ENCODE data around the gene HIF1AN. TPM values are rescaled to one million over a fixed set of nuclear protein-coding genes. Genes with fewer than 3 reads are reported as not detected.

HIF1AN gene
- total RNA-seq, 1 experiment from 2014 or later: 83.1 TPM

DNA sequence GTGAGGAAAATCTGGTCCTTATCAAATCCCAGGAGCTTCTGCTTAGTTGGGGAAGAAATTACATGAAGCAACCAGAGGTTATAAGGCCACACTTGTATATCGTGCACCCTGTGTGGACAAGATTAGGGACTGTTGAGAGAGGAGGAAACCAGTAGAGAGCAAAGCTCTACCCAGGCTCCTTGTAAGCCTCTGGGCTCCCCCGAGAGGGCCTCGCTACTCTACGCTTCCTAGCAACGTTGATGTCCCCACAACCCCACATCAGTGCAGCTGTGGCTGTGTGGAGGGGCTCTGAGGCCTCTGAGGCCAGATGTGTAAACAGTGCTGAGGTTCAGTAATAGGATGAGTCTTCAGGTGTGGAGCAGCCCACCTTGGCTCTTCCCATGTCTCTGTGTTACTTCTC is 16.0 kb downstream of the HIF1AN start:
- CTCF ChIA-PET: no interaction called here
- Histone ChIP-seq H3K4me3 (ENCODE audit: low read depth in 2 of 2, low read length in 2 of 2) (no peak overlapping the region), H3K4me1 (ENCODE audit: control insufficient read depth, insufficient read depth, low read length) (no peaks in the 10 kb centered on the region), H3K27ac (ENCODE audit: low read length) (no peak overlapping the region), H3K36me3 (ENCODE audit: control insufficient read depth, insufficient read depth, low read length) (peaks cover 13% of the 10 kb centered on the region; the same call in 1 of the 2 replicates), H3K27me3 (ENCODE audit: control insufficient read depth, insufficient read depth, low read length) (no peaks in the 10 kb centered on the region), H3K9me3 (ENCODE audit: control insufficient read depth, insufficient read depth, low read depth, low read length) (no peaks in the 10 kb centered on the region)
- POLR2A ChIA-PET: no interaction called here
- TF ChIP-seq POLR2AphosphoS5 (IDR thresholded peaks at IDR 0.05; ENCODE audit: low read depth, low read length) (no peak), SIN3A (IDR thresholded peaks at IDR 0.05; ENCODE audit: borderline replicate concordance, insufficient read depth, low read depth, low read length) (no peak), TCF7L2 (IDR thresholded peaks at IDR 0.05; ENCODE audit: low read depth, low read length) (no peak)
- TF ChIP-seq, protein P1, sequence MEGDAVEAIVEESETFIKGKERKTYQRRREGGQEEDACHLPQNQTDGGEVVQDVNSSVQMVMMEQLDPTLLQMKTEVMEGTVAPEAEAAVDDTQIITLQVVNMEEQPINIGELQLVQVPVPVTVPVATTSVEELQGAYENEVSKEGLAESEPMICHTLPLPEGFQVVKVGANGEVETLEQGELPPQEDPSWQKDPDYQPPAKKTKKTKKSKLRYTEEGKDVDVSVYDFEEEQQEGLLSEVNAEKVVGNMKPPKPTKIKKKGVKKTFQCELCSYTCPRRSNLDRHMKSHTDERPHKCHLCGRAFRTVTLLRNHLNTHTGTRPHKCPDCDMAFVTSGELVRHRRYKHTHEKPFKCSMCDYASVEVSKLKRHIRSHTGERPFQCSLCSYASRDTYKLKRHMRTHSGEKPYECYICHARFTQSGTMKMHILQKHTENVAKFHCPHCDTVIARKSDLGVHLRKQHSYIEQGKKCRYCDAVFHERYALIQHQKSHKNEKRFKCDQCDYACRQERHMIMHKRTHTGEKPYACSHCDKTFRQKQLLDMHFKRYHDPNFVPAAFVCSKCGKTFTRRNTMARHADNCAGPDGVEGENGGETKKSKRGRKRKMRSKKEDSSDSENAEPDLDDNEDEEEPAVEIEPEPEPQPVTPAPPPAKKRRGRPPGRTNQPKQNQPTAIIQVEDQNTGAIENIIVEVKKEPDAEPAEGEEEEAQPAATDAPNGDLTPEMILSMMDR (IDR thresholded peaks at IDR 0.05): no peak
- TF ChIP-seq, protein P2, sequence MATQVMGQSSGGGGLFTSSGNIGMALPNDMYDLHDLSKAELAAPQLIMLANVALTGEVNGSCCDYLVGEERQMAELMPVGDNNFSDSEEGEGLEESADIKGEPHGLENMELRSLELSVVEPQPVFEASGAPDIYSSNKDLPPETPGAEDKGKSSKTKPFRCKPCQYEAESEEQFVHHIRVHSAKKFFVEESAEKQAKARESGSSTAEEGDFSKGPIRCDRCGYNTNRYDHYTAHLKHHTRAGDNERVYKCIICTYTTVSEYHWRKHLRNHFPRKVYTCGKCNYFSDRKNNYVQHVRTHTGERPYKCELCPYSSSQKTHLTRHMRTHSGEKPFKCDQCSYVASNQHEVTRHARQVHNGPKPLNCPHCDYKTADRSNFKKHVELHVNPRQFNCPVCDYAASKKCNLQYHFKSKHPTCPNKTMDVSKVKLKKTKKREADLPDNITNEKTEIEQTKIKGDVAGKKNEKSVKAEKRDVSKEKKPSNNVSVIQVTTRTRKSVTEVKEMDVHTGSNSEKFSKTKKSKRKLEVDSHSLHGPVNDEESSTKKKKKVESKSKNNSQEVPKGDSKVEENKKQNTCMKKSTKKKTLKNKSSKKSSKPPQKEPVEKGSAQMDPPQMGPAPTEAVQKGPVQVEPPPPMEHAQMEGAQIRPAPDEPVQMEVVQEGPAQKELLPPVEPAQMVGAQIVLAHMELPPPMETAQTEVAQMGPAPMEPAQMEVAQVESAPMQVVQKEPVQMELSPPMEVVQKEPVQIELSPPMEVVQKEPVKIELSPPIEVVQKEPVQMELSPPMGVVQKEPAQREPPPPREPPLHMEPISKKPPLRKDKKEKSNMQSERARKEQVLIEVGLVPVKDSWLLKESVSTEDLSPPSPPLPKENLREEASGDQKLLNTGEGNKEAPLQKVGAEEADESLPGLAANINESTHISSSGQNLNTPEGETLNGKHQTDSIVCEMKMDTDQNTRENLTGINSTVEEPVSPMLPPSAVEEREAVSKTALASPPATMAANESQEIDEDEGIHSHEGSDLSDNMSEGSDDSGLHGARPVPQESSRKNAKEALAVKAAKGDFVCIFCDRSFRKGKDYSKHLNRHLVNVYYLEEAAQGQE (IDR thresholded peaks at IDR 0.05; ENCODE audit: insufficient read depth in 1 of 2, low read depth in 2 of 2, low read length in 1 of 2): no peak
- intact Hi-C loops (cut with micrococcal nuclease; ENCODE audit: unreplicated experiment): no loop called here
- DNase-seq (ENCODE audit: low read depth, low spot score) (no peak), ATAC-seq (no peak)
- BruUV-seq (replicated peaks): no TSS peak
- in situ Hi-C loops (cut with HindIII; ENCODE audit: low pct_unique_long_range_greater_than_20kb, low sequenced_read_pairs): no loop called here

DNA sequence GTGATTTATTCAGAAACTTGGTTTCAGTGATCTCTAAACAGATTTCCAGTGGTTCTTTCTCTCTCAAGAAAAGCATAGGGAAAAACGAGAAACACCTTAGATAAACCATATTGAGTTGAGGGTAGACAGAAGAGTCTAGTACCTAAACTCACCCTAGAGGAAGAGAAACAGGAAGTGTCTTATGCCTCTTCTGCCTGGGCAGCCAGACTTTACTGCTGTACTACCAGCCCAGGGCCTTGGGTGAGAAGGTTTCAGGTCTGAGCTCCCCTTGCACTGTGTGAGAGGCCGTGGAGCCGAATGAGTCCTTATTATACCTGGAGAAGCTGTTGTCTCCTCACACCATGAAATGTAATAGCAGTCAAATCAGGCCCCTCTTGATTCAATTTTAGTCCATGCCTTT is 18.2 kb downstream of the HIF1AN start:
- H3K27ac ChIP-seq (ENCODE audit: low read length): no peak overlapping the region
- in situ Hi-C loops (cut with HindIII; ENCODE audit: low pct_unique_long_range_greater_than_20kb, low sequenced_read_pairs) (no loop called here), intact Hi-C loops (cut with micrococcal nuclease; ENCODE audit: unreplicated experiment) (no loop called here)
- BruUV-seq (replicated peaks): no TSS peak
- ATAC-seq (no peak), DNase-seq (ENCODE audit: low read depth, low spot score) (no peak)
- peaks cover 3% of the 10 kb centered on the region; the same call in 1 of the 2 replicates for H3K36me3 ChIP-seq (ENCODE audit: control insufficient read depth, insufficient read depth, low read length)
- H3K4me1 ChIP-seq (ENCODE audit: control insufficient read depth, insufficient read depth, low read length): no peaks in the 10 kb centered on the region
- H3K4me3 ChIP-seq (ENCODE audit: low read depth in 2 of 2, low read length in 2 of 2): no peak overlapping the region
- POLR2A ChIA-PET: interaction anchor here (0.7 to 1.0 kb wide), 2 partner anchors 18 to 27 kb away, joined by 3 to 7 read pairs; partner anchors contain the start of gene HIF1AN
- H3K27me3 ChIP-seq (ENCODE audit: control insufficient read depth, insufficient read depth, low read length): no peaks in the 10 kb centered on the region
- CTCF ChIA-PET: interaction anchor here (0.6 to 1.0 kb wide), 2 partner anchors 11 to 334 kb away, joined by 3 to 4 read pairs; no protein-coding TSS in a partner anchor
- TF ChIP-seq, protein P1 (IDR thresholded peaks at IDR 0.05): no peak
- TF ChIP-seq SIN3A (IDR thresholded peaks at IDR 0.05; ENCODE audit: borderline replicate concordance, insufficient read depth, low read depth, low read length): no peak
- TF ChIP-seq POLR2AphosphoS5 (IDR thresholded peaks at IDR 0.05; ENCODE audit: low read depth, low read length): no peak
- no peaks in the 10 kb centered on the region for H3K9me3 ChIP-seq (ENCODE audit: control insufficient read depth, insufficient read depth, low read depth, low read length)

Measured in Panc1 (cell line).